Measurements from ENCODE around the gene DLX5. TPM values are rescaled to one million over a fixed set of nuclear protein-coding genes. Genes with fewer than 3 reads are reported as not detected.

The DLX5 gene
- total and polyA plus RNA-seq, 9 of the 15 experiments (the other 6 are each of a cell fraction or from before 2014, with no cell fraction given): not detected

DNA sequence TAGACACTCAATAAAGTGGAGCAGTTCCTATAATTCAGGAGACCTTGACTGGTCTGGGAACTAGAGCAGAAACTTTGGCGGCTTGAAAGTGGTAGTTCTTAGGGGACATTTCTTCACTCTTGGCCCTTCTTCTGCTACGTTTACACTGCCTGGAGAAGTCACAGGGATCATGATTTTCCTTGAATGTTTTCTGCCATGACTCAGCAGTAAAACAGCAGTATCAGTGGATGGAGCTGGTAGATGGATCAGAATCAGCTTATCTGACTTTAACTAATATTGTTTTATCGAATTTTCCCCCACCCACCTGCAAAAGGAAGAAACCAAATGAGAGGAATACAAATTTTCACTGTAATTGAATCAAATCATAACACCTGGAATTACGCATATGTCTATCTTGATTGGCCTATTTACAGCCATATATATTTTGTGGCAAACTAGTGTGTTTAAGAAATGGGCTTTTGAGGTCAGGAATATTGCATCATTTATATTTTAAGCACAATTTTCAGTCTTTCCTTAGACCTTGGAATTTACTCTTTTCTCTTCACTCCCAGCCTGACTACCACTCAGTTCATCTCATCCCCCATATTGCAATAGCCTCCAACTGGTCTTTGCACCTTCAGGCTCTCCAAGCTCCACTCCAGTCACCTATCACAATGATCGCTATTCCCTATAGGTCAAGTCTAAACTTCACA is 14.9 kb upstream of the DLX5 start (continued):
- TF ChIP-seq ZBED1 (IDR thresholded peaks at IDR 0.05) (no peak), MAFG (tag; conservative IDR thresholded peaks at IDR 0.05) (peak; percentile 76), MAFK (IDR thresholded peaks at IDR 0.05; ENCODE audit: low read length) (peak; percentile 40; the same call in 1 of the 2 replicates), CC2D1A (IDR thresholded peaks at IDR 0.05) (no peak), CEBPG (CRISPR knock-in tag; IDR thresholded peaks at IDR 0.05) (no peak), CEBPG (tag; conservative IDR thresholded peaks at IDR 0.05 in 1 of 2, IDR thresholded peaks at IDR 0.05 in 1 of 2) (peak; percentile 12 to 62; a peak in 2 of 4 replicates), MAFF (IDR thresholded peaks at IDR 0.05; ENCODE audit: low read length) (peak; percentile 58; the same call in 1 of the 2 replicates), ZNF609 (CRISPR knock-in tag; IDR thresholded peaks at IDR 0.05; ENCODE audit: borderline replicate concordance) (no peak), EGR1 (conservative IDR thresholded peaks at IDR 0.05) (no peak), CBX2 (IDR thresholded peaks at IDR 0.05; ENCODE audit: insufficient read depth, low read length, poor library complexity, severe bottlenecking) (no peak), MED1 (CRISPR knock-in tag; IDR thresholded peaks at IDR 0.05; ENCODE audit: borderline replicate concordance) (no peak), GABPB2 (CRISPR knock-in tag; conservative IDR thresholded peaks at IDR 0.05) (no peak), CEBPB (tag; IDR thresholded peaks at IDR 0.05) (no peak), HOXB6 (CRISPR knock-in tag; IDR thresholded peaks at IDR 0.05; ENCODE audit: borderline replicate concordance) (no peak), CAMTA2 (CRISPR knock-in tag; conservative IDR thresholded peaks at IDR 0.05) (no peak)
- TF ChIP-seq, protein P1, sequence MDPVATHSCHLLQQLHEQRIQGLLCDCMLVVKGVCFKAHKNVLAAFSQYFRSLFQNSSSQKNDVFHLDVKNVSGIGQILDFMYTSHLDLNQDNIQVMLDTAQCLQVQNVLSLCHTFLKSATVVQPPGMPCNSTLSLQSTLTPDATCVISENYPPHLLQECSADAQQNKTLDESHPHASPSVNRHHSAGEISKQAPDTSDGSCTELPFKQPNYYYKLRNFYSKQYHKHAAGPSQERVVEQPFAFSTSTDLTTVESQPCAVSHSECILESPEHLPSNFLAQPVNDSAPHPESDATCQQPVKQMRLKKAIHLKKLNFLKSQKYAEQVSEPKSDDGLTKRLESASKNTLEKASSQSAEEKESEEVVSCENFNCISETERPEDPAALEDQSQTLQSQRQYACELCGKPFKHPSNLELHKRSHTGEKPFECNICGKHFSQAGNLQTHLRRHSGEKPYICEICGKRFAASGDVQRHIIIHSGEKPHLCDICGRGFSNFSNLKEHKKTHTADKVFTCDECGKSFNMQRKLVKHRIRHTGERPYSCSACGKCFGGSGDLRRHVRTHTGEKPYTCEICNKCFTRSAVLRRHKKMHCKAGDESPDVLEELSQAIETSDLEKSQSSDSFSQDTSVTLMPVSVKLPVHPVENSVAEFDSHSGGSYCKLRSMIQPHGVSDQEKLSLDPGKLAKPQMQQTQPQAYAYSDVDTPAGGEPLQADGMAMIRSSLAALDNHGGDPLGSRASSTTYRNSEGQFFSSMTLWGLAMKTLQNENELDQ (CRISPR knock-in tag; IDR thresholded peaks at IDR 0.05; ENCODE audit: borderline replicate concordance): no peak

All from K562 (cell line).